Retina (tissue), 1 donor: Measurements from ENCODE around the gene DMBX1.

Experiments used
- DNase-seq: peaks from one replicate; pipeline ENCODE4 v3.0.0-alpha.2; 2016

Gene DMBX1

DNA sequence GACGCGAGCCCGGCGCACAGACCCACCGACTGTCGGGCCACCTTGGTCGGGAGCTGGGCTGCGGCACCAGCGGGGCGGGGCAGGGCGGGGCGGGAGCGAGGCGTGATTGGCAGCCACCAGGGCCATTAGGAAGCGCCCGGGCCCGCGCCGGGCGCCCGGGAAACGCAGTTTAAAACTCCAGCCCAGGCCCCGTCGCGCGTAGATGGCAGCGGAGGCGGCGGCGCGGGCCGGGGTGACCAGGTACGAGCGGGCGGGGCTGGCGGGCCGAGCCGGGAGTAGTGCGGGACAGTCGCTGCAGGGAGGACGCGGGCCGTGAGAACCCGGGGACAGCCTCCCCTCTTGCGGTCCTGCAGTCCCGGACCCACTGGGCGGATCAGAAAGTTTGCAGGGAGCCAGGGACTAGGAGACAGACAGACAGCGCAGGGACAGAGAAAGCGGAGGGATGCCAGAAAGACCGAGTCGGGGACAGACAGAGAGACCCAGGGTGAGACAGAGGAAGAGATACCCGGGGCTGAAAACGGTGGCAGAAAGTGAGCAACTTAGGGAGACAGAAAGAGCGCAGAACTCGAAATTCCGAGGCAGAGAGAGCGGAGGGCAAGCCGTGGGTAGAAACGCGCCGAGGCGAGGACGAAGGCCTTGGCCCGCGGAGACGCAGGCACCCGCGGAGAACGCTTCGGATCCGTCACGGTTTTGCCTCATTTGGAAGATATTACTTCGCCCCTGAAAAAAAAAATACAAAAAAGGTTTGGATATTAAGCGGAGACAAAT lies at the start of gene DMBX1:
Gene DMBX1, plus strand, starts transcription at position 199 of the 768 bp plus-strand sequence. CDS start 17,175 bp downstream, outside the sequence.
- DNase-seq = peak; percentile 73

DNA sequence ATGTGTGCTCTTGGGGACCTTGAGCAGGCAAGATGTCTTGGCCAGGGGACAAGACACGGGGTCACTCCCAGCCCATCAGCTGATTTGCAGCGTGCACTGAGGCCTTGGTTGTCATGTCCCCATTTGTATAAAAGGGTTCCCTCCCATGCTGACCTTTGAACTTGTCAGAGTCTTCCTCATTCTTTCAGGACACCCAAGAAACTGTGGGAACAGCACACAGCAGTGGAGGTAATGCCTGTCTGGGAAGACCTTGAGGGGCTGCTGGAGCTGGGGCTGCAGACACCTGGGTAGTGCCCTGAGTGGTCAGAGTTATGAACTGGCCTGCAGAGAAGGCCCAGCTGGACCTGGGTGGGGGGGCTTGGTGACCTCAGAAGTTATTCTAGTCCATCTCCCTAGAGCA lies 49.2 kb upstream of the DMBX1 start:
- no peak for DNase-seq

DNA sequence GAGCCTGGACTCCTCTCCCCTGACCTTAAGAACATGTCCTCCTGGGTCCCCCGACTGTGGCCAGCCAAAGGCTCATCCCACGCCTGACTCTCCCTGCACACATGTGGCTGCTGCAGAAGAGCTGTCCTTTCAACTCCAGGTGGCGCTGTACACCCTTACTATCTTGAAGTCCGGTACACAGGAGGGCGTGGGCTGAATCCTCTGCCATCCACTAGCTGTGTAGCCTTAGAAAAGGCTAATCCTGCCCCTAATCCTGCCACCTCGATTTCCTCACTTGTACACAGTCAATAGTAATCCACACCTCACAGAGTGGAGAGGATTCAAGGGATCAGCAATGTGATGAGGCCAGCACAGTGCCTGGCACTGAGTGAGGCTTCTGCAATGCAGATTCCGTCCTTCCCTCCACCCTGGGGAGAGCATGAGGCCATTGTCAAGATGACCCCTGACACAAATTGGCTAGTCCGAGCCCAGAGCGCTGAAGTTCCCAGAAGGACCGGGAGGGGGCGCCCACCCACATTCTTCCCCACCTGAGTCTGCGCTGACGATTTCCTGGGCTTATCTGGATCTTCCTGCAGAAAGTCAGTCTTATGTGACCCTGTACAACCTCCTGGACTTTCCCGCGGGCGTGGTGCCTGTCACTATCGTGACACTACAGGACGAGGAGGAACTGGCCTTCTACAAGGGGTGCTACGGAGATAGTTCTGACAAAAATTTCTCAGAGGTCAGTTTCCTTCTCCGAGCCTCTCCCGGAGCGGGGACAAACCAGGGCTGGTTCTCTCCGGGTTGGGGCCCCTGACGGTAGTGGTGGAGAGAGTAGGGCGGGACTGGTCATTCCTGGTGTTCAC lies 47.1 kb upstream of the DMBX1 start:
- DNase-seq = peak; percentile 93

DNA sequence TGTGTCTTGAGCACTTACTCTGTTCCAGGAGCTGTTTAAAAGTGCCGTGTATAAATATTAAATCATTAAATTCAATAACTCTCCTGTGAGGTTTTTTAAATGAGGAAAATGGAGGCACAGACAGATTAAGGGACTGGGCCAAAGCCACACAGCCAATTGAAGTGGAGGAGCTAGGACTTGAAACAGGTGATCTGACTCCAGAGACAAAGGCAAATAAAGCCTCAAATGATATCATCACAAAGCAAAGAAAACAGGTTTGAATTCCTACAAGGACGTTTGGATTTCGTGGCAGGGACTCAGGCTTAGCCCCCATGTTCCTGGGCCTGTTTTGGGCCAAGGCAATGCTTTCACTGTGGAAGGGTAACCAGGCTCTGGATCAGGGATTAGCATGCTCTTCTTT lies 45.2 kb upstream of the DMBX1 start:
- DNase-seq = no peak

DNA sequence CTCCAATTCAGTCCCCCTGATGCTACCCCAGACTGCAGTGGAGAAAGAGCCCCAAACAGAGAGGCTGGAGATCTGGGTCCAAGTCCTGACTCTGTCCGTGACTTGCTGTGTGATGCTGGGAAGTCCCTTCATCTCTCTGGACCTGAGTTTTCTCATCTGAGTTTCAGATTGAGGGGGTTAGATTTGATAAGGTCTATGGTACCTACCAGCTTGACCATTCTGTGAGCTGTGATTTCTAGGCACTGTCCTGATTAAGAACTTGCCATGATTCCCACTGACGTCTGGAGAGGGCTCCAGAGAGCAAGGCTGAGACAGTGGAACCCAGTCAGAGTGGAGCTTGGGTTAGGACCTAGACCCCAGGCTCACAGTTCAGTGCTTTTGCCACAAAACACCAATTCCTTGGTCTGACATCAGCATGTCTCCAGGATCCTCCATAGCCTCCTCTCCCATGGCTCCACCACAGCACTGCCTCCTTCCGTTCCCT lies 43.8 kb upstream of the DMBX1 start:
- no peak for DNase-seq

DNA sequence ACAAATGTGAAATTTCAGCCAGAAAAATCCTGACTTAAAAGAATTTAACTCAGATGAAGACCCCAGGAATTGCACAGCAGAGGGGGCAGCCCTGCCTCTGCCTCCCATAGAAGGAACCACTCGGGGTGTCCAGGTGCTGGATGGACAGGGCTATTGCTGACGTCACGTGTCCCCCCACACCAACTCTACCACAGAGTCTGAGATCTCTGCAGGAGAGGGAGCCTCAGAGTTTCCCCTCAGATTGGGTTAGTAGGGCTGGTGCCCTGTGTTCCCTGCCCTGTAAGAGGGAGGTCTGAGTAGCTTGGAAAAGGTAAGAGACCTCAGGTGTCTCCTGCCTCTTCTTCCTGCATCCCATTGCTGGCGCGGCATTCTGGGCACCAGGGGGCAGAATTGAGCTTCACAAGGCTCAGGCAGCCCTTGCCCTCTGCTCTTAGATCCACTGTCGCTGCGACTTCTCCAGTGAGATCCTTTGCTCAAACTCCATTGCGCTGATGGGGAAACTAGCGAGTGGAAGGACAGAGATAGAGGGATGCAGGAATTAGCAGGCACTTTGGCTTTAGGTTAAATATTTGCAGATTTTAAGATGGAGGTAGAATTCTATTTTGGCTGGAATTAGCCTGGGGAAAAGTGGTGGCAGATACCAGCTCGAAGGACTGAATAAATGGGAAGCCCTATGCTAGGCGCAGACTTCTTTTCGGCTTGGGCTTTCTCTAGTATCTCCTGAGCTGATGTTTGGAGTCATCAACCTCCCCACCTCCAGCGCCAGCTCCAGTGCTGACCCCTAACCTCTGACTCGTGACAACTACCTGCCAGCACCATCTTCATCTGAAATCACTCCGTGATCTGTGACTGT lies 42.8 kb upstream of the DMBX1 start:
- DNase-seq = peak; percentile 87

DNA sequence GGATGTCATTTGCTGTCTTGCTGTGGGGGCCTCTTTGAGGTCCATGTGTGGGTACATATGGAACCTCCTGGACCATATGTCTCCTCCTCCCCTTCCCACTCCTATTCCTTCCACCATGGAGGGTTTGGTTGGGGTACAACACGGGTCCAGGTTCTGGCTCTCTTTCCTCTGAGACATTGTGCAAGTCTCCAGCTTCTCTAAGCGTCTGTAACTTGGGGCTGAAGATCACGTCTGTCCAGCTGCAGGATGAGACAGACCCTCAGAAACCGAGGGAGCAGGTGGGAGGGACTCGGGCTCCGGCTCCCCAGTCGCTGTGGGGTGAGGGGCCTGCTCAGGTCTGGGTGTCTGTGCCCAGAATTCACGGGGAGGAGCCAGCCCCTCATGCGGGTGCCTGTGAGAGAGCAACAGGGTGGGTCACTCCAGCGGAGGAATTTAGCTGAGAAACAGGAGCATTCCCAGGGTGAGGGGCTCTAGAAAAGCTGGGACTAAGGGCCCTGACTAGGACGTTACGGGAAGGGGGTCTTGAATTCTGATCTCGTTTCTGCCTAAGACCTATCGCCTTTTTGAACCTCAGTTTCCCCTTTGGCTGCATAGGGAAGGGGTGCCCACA lies 42.0 kb upstream of the DMBX1 start:
- no peak for DNase-seq

DNA sequence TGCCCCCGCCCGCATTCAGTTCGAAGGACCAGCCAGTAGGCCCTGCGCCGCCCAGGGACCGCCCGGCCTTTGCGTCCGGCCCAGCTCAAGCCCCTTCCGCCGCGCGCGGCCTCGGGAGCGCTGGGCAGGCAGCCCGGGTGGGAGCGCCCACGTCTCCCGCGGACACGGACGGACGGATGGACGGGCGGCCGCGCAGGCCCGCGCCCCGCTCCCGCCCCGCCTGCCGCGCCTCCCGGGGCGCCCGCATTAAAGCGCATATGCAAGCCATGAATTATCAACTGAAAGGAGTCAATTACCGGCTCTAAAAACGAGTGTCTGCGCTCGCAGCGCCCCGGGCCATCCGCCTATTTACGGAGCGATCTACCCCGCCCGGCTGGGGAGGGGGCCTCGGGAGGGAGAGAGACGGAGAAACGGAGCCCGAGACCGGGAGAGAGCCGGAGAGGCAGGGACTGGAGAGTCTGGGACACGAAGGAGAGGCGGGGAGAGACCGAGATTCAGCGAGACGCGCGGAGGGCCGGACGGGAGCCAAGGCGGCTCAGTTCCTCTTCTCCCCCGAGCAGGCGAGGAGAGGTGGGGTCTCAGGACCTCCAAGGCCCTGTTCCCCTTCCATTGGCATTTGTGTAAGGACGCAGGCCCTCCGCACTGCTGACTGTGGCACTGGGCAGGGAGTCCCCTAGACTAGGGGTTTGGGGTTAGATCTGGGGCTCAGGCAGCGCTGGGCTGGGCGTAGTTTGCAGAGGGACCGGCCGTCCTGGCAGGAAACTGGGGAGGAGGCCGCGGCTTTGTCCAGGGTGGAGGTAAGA lies 41.3 kb upstream of the DMBX1 start:
- no peak for DNase-seq

DNA sequence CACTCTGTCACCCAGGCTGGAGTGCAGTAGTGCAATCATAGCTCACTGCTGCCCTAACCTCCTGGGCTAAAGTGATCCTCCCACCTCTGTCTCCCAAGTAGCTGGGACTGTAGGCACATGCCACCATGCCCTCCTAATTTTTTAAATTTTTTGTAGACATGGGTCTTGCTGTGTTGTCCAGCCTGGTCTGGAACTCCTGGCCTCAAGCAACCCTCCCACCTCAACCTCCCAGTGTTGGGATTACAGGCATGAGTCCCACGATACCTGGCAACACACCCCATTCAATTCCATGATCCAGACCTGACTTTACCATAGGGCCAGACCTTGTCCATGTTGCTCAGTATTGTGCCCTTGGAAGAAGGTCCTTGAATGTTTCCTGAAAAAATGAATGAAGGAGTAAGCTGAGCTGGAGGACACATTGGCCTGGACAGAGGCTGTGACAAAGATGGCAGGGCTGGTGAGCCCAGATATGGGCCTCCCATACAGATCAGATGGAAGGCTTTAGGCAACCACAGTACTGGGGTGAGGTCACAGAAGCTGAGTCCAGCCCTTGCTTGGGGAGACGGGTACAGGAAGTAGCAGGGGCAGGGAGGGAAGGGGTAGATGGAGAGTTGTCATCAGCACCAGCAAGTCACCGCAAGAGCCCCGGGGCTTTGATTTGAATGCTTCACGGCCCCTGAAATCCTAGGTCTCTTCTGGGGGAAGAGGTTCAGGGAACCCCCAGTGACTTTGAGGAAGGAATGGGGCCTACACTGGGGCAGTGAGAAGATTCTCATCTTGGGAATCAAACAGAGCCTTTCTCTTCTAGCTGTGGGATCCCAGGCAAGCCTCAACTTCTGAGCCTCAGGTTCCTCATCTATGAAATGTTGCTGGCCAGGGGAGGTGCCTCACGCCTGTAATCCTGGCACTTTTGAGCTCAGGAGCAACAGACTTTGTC lies 40.1 kb upstream of the DMBX1 start:
- DNase-seq = no peak

DNA sequence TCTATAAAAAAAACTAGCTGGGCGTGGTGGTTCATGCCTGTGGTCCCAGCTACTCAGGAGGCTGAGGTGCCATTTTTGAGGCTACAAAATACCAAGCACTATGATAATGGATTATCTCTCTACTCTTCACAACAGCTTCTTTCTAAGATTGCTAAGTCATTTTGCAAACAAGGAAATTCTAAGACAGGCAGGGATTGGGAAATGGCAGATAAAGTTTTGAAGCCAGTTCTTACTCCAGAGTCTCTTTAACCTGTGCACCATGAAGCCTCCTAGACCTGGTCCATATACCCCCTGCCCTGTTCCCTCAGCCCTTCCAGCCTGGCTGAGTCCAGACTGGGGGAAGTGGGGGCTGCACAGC lies 39.5 kb upstream of the DMBX1 start:
- DNase-seq = no peak

DNA sequence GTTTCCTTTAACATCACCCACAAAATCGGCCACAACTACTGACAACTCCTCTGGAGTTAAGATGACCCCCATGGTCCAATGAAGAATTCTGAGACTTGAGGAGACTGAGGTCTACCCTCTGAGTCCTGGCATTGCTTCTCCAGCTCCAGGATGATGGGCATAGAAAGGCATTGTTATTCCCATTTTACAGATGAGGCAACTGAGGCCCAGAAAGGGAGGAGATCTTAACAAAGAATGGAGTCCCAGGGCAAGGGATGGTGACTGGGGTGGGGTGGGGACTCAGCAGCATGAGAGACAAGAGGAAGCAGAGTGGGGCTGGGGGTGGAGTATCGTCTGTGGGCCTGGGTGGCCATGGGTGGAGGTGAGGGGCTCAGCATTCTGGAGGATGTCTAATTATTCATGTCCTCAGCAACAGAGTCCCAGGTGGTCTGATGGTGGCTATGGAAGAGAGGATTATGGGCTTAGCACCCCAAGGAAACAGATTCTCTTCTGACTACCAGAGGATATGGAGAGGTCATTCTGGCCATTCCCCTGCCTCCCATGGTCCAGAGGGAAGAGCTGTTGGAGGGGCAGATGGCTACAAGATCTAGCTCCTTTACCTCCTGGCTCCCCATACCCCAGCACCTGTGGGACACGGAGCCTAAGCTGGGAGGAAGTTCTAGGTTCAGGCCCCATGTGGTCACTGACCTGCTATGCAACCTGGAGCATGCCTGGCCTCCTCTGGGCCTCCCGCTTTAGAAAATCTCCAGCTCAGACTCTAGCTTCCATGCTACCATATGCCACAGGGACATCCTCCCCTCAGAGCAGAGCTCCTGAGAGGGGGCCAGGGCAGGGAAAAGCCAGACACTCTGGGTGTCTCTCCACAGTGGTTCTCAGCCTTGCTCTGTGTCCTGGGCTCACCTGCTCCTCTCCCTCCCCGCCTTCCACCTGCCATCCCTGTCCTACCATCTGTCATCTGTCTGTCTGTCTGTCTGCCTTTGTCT lies 37.4 kb upstream of the DMBX1 start:
- no peak for DNase-seq

DNA sequence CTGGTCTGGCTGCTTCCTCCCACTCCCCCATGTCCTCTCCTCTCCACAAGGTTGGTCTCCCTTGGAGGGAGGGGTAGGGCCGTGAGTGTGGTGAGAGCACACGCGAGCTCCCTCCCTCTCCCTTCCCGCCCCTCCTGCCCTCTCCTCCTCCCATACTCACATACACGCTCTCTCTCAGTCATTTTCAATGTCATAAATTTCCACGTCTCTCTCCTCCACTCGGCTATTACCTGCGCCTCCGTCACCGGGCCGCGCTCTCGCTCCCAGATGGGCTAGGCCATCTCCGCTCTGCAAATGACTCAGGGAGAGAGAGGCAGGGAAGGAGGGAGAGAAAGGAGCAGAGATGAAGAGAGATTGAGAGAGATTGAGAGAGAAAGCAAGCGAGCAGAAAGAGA lies 36.7 kb upstream of the DMBX1 start:
- no peak for DNase-seq

DNA sequence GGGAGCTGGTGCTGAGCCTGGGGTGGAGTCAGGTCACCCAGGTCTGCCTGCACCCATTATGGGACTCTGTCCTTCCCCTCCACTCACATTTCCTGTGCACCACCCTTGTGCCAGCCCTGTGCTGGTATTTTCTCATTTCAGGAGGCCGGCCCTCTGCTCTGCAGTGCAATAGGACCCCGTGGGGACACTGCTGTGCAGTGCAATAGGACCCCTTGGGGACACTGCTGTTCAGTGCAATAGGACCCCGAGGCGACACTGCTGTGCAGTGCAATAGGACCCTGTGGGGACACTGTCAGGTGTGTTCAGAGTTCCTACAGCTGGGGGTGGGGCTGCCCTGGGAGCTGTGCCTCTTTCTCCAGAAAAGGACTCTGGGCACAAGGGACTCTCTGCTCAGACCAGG lies 36.2 kb upstream of the DMBX1 start:
- DNase-seq = no peak

DNA sequence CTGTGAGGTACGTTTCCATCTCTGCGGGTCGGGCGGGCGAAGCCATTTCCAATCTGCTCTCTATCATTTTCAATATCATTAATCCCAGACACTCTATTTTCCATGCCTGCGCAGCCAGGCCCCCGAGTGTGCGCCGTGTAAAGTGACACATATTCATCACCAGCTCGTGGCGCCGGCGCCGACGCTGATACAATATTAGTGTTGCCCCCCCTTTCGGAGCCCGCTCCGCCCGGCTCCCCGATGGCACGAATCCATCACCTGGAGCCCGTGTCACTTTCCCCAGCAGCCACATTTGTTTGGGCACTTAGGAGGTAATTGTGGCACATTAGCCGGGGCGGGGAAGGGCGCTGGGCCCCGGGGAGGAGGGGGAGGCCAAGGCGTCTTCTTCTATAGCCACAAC lies 33.7 kb upstream of the DMBX1 start:
- no peak for DNase-seq

DNA sequence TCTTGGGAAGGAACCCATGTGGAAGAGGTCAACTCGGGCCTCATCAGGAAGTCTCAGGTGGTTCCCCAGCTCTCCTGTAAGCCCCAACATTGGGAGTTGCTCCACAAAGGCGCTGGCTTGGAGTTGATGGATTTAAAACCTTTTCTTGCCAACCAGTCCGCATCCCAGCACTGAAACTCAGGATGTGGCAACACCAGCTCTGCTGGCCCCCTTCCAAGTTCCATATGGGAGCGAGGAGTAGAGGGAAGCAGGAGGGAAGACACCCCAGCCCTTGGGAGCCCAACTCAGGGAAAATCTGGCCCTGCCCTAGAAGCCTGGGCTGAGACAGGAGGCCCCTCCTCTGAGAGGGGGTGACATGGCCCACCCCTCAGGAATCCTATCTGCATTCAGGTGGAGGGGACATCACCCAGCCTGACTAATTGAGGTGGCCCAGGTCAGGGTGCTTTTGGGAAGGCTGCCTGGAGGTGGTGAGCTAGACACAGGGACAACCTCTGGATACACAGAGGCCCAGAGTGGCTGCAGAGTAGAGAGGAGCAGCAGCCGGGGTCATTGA lies 33.1 kb upstream of the DMBX1 start:
- no peak for DNase-seq

DNA sequence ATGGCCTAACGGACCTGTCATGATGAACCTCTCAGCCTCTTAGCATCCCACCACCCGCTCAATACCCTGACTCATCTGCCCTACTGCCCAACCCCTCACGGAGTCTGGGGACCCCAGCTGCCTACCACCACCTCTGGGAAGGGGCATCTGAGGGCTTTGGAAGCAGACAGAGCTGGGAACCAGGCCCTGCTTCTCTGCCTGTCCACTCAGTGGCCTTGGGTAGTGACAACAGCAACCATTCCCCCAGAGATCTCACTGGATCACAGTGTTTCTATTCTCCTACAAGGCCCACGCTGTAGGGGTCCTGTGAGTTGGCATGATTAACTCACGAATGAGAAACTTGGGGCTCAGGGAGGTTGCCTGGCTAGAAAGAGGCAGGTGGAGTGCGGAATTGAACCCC lies 32.5 kb upstream of the DMBX1 start:
- DNase-seq = no peak

DNA sequence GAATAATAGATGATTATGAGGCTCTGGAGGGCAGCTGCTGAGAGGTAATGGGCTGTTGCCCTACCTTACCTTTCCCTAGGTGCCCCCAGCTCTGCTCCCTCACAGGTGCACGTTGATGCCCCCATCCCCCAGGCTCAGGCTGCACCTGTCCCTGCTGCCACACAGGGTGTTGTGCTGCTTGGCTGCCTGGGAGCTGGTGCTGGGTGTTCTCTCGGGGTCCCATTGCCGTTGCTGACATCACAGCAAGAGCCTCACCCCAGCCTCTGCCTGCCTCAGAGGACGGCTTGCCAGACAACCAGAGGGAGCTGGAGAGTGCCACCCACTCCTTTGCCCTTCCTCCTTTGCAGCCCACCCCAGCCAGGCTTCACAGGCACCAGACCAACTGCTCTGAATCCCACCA lies 31.4 kb upstream of the DMBX1 start:
- no peak for DNase-seq

DNA sequence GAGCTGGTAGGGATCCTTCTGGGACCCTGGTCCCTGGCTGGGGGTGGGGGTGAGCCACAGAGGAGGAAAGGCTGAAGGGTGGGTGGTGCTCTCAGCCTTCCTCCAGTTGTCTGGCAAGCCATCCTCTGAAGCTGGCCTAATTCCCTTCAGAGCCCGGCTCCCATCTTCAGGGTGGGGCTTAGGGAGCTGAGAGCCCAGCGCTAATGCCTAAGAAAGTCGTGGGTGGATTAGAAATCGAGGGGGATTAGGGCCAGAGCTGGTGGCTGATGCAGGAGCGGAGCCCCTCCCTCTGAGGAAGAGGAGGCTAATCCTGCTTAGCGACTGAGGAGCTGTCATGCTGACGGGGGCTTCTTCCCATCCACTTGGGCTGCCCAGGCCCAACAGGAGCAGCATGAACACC lies 30.8 kb upstream of the DMBX1 start:
- no peak for DNase-seq

DNA sequence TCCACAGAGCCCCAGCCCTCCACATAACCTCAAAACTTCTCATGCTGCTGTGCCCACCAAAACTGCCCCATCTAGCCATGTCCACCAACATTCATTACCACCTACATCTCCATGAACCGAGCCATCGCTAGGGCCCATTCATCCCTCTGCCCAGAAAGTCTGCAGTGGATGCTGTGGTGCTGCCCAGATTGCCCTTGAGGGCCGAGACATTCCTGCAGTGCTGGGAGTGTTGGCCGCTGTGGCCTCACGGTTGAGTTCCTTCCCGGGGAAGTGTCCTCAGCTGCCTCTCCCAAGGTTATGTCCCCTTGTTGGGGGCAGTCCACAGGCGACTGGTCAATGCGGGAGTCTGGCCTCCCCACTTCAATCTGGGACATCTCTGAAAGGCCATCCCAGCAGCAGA lies 30.3 kb upstream of the DMBX1 start:
- DNase-seq = no peak
